NCI-H345 (cell line): ENCODE results near the gene LRRK1.
"Not testable (repeated sequence)": the region's sequence is repeated elsewhere in the genome, so short reads cannot be mapped to it uniquely, and the experiment has no call there.

ENCODE experiments used
- DNase-seq: peaks from one replicate; lab custom pipeline; 2025; lab: John Stamatoyannopoulos, UW

LRRK1 gene

GRCh38 chr15:101092867-101093202 is 173.7 kb downstream of the LRRK1 start:
- no peak for DNase-seq

GRCh38 chr15:101093958-101094357 is 174.8 kb downstream of the LRRK1 start:
- no peak for DNase-seq

GRCh38 chr15:101095796-101096406 is 176.7 kb downstream of the LRRK1 start:
- not testable (repeated sequence) for DNase-seq

GRCh38 chr15:101097111-101097510 is 178.0 kb downstream of the LRRK1 start:
- no peak for DNase-seq

- no peak for DNase-seq
Measured at GRCh38 chr15:101099183-101099582, 180.0 kb downstream of the LRRK1 start.

GRCh38 chr15:101100118-101100517 is 181.0 kb downstream of the LRRK1 start:
- DNase-seq: no peak

- DNase-seq: no peak
Measured at GRCh38 chr15:101100593-101101442, 181.7 kb downstream of the LRRK1 start.

GRCh38 chr15:101101676-101102075 is 182.5 kb downstream of the LRRK1 start:
- no peak for DNase-seq

- no peak for DNase-seq
Measured at GRCh38 chr15:101102746-101103145, 183.6 kb downstream of the LRRK1 start.

GRCh38 chr15:101103598-101103997 is 184.4 kb downstream of the LRRK1 start:
- no peak for DNase-seq

- no peak for DNase-seq
Measured at GRCh38 chr15:101104141-101104540, 185.0 kb downstream of the LRRK1 start.

GRCh38 chr15:101105059-101105891 is 186.1 kb downstream of the LRRK1 start:
- no peak for DNase-seq

- no peak for DNase-seq
Measured at GRCh38 chr15:101107101-101107500, 187.9 kb downstream of the LRRK1 start.

GRCh38 chr15:101107625-101108460 is 188.7 kb downstream of the LRRK1 start:
- DNase-seq: no peak

GRCh38 chr15:101108461-101108775 is 189.3 kb downstream of the LRRK1 start:
- no peak for DNase-seq

GRCh38 chr15:101108791-101109190 is 189.6 kb downstream of the LRRK1 start:
- no peak for DNase-seq

- no peak for DNase-seq
Measured at GRCh38 chr15:101110681-101111569, 191.8 kb downstream of the LRRK1 start.

- DNase-seq: no peak
Measured at GRCh38 chr15:101111570-101112262, 192.6 kb downstream of the LRRK1 start.

- peak; percentile 7 for DNase-seq
Measured at GRCh38 chr15:101112336-101113113, 193.4 kb downstream of the LRRK1 start.
